ENCODE data around the gene UBE2H.
A peak's percentile ranks its signal among the peaks of the same experiment; 100 is the strongest.
"Not testable (repeated sequence)": the region's sequence is repeated elsewhere in the genome, so short reads cannot be mapped to it uniquely, and the experiment has no call there.

The UBE2H gene

DNA sequence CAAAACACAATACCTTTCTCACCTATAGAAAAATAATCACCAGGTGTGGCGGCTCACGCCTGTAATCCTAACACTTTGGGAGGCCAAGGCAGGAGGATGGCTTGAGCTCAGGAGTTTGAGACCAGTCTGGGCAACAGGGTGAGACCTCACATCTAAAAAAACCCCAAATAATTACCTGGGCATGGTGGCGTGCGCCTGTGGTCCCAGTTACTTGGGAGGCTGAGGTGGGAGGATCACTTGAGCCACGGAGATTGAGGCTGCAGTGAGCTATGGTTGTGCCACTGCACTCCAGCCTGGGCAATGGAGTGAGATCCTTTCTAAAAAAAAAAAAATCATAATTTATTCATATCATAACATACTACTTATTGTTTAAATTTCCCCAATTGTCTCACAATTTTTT, 129.6 kb downstream of the UBE2H start:
- not testable (repeated sequence) for DNase-seq (ENCODE audit: low spot score)

DNA sequence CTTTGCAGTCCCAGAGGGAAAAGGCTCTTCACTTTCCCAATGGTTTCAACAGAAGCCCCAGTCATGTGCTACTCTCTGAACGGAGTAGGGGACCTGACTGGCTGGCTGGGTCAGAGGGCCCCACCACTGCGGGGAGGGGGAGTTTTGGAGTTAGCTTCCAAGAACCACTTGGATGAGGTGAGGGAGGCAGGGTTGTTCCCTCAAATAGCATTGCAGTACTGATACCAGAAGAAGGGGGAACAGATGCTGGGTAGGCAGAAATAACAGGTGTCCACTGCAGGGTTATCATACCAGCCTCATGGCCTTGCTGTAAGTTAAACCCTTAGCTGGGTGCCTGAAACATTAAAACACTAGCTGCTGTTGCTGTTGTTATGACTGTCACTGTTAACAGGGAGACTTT, 131.3 kb downstream of the UBE2H start:
- DNase-seq (ENCODE audit: low spot score) = no peak

DNA sequence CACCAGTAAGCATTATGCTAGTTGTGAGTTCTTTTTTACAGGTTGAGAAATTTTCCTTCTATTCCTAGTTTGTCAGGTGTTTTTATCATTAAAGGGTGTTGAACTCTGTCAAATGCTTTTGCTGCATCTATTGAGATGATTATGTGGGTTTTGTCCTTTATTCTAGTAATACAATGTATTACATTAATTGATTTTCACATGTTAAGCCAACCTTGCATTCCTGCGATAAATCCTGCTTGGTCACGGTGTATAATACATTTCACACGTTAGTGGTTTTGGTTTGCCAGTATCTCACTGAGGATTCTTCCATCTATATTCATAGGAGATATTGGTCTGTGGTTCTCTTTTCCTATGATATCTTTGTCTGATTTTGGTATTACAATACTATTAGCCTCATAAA, 136.0 kb downstream of the UBE2H start:
- DNase-seq (ENCODE audit: low spot score) = no peak

DNA sequence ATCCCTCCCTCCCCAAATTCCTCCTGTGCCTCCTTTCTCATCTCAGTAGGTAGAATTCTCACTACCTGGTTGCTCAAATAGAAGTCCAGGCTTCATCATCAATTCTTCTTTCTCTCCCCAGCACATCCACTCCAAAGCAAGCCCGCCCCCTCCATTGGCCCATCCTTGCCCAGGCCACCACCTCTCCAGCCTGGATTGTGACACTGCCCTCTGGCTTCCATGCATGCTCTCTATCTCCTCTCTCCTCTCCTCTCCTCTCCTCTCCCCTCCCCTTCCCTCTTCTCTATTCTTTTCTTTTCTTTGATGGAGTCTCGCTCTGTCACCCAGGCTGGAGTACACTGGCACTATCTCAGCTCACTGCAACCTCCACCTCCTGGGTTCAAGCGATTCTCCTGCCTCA, 144.9 kb downstream of the UBE2H start:
- no peak for DNase-seq (ENCODE audit: low spot score)

DNA sequence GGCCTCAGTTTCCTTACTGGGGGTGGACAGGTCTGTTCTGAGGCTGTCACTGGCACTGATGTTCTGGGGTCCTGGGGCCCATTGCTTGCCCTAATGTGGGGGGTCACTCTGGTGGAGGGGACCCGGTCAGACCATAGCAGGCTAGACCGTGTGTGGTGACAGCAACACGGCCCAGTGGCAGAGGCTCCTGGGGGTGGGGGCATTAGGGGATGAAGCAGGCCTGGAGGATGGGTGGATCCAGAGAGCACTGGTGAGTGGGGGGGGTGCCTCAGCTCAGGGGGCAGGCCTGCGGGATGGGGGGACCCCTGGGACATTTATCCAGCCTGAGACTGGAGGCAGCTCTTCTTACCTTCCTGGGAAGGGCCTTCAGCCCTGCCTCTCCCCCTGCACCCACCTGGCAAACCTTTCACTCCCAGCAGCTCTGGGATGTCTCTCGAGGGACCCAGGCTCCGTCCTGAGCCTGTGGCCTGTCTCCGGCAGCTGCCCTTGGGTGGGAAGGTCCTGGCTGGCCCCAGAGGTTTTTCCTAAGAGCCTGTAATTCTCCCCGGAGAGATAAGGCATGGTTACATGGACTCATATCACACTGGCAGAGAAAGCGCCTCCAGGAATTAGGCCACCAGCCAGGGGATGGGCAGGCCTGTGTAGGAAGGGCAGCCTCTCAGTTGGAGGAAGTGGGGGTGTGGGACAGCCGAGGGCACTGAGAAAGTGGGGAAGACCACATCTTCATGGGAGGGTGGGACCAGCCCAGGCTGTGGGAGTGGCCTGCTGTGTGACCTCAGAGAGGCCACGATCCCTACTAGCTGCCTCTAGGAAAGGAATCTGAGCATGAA, 147.7 kb downstream of the UBE2H start:
- DNase-seq (ENCODE audit: low spot score) = no peak

DNA sequence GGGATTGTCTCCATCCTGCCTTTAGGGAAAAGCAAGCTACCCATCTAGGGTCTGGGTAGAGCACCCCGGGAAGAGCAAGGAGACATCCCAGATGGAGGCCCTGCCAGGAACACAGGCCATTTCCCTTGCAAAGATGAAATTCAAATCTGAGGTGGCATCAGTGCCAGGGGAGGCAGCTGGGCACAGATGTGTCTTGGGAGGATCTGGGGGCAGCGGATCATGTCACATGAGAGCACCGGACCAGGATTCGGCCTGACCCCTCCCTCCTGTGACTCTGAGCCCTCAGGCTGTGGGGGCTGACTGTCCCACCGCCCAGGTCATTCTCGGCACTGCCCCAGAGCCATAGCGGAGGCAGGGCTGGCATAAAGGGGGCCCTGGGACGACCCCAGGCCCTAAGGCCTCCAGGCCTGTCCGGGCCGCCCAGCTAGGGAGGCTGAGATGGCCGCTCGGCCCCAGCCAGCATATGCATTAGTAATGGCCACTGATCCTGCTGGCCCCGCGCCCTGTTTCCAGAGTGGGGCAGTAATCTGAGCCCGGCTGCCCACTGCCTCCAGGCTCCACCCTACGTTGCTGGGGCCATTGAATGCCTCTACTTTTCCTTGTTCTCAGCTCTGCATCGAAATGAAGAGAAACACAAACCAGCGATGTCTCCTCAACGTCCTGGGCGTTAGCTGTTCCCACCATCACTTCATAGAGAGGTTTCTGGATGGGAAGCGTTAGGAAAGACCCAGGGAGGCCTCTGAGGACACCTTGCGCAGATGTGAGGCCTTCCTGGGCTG, 148.5 kb downstream of the UBE2H start:
- DNase-seq (ENCODE audit: low spot score) = no peak

DNA sequence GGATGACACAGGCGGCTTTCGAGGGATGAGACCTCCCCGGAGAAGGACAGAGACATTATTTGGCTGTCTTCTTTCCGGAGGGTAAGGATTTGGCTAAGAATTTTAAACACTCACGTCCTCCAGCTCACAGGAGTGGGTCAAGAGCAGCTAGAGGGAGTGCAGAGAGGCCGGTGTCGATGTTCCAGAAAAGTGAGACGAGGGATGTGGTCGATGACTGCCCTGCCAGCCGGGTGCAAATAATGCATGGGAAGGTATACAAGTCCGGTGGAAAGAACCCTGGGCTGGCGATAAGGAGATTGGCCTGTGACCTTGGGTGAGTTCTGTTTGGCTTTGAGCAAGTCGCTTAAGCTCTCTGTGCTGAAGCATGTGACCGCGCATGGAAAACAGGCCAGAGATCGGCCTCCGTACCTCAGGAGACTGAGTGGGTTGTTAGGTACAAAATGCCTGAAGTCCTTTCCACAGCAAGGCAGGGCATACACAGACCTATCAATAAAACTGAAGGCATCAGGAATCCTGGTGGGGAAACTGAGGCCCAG, 149.1 kb downstream of the UBE2H start:
- no peak for DNase-seq (ENCODE audit: low spot score)

DNA sequence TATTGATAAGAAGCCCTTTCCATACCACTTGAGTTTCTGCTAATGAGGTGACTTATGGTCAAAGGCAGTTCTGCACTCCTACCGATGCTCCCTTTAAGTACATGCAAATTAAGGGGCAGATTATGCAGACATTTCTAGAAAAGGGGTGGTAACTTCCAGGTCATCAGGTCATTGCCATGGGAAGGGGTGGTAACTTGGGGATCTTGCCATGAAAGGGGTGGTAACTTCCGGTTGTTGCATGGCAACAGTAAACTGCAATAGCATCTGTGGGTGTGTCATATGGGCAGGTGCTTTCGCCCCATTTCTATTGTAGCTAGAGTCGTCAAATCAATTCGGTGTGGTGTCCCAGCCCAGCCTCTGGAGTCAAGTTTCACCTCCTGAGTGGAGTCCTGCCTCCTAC, 150.9 kb downstream of the UBE2H start:
- DNase-seq (ENCODE audit: low spot score) = no peak

DNA sequence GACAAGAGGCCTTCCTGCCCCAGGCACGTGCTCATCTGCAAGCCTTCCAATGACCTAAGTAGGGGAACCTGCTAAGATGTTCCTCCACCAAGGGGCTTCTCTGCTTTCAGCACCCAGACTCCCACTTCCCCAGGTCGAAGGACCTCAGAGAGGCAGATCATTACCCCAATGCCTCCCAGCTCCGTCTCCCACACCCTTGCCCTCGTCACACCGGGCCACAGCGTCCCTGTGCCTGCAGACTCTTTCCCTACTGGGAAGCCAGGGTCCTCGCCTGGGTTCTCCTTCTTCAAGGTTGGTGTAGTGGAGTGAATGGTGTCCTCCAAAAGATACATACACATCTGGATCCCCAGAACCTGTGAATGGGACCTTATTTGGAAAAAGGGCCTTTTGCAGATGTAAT, 151.9 kb downstream of the UBE2H start:
- no peak for DNase-seq (ENCODE audit: low spot score)

DNA sequence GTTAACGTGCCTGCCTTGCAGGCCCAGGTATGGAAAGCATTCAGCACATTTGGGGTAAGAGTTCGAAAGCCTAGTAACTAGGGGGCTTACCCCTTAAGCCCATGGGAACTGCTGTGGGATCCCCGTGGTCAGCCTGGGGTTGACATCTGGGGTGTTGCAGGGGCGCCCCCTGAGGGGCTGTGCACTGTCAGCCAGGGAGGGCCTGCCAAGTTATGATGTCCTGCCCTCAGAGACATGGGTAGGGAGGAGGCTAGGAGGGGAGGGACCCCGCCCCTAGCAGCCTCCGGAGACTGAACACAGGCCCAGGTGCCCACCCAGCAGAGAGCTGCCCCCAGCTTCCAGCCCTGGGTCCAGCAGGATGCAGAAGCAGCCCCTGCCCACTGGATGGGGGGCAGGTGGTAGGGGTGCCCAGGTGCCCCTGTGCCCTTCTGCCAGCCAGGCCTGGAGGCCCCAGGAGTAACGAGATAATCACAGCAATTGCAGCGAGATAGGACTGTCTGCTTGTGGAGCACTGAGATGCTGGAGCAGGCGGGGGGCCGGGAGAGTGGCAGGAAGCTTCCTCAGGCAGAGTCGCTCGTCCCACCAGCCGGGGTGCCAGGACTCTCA, 153.3 kb downstream of the UBE2H start:
- DNase-seq (ENCODE audit: low spot score) = no peak

DNA sequence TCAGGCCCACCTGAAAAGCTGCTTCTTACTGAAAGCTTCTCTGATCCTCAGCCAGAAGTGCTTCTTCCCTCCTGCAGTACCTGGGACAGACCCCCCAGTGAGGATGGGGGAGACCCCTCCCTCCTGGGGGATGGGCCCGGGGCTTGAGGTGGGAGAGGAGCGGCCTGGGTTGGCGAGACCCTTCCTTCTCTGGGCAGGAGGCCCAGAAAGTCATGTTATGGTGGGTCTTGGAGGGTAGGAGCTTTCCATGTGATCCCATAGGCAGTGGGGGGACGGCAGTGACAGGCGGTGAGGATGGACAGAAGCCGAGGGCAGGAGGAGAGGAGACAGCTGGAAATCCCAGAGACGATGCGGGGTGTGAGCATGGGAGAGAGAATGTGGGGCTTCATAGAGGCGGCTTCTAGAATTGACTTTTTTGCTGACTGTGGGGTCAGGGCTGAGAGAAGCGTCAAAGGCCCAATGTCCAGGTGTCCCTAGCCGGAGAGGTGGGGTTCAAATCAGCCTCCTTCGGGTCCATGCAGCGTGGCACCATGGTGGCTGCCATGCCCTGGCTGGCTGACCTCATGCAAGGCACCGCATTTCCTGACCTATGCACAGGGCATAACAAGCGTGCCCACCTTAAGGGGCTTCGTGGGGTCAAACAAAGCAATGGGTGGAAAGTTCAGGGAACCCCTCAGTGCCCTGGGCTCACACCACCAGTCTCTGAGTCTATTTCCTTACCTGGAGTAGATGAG, 154.0 kb downstream of the UBE2H start:
- no peak for DNase-seq (ENCODE audit: low spot score)

DNA sequence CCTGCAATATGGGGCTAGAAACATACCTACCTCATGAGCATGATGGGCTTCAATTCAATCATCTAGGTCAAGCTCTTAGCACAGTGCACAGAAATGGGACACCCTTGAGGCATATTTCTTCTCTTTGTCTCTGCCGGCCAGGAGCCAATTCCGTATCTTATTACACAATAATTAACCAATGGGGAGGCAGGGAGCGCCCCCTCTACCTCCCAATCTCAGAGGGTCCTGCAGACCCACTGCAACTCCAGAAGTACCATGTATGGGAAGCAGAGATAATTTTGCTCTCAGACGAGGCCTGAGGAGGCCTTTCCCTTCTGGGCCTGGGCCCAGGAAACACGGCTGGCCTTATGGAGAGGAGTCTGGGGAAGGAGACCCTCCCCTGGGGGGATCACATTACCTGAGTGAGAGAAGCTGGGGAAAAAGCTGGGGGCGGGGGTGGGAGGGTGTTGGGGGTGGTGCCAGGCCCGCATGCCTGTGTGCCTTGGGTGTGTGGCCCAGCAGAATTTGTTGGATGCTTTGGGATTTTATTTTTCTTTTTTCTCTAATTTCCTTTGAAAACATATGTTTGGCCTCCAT, 155.5 kb downstream of the UBE2H start:
- DNase-seq (ENCODE audit: low spot score) = peak; percentile 62

DNA sequence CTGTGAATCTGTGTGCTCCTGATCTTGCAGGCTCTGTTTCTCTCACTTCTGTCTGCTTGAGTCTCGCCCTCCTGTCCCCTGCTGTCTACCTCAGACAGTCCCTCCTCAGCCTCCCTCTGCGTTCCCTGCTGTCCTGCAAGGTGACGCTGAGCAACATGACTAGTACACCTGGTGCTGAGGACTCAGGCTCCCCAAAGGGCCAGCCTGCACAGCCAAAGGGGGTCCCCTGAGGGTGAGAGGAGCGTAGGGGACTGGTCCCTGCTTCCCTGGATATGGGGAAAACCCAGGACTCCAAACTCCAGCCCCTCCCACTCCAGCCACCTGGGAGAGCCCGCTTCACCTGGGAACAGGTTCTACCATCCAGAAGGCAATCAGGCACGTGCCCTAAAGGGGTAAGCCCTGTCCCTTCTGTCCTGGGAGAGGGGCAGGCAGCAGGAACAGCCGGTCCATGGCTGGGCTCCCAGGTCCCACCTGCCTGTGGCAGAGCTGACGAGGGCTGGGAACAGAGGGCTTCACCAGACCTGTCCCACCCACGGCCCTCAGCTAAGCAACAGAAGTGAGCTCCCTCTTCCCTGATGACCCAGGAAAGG, 156.5 kb downstream of the UBE2H start:
- peak; percentile 36 for DNase-seq (ENCODE audit: low spot score)

DNA sequence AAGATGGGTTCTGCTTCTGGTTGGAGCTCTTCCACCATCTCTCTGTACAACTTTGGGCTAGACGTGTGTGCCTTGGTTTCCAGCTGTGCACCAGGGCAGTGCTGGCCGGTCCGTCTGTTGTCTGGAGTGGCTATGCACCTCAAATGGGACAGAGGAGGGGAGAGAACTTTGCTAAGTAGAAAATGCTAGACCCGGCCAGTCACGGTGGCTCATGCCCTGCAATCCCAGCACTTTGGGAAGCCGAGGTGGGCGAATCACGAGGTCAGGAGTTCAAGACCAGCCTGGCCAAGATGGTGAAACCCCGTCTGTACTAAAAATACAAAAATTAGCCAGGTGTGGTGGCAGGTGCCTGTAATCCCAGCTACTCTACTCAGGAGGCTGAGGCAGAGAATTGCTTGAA, 158.3 kb downstream of the UBE2H start:
- DNase-seq (ENCODE audit: low spot score) = not testable (repeated sequence)

DNA sequence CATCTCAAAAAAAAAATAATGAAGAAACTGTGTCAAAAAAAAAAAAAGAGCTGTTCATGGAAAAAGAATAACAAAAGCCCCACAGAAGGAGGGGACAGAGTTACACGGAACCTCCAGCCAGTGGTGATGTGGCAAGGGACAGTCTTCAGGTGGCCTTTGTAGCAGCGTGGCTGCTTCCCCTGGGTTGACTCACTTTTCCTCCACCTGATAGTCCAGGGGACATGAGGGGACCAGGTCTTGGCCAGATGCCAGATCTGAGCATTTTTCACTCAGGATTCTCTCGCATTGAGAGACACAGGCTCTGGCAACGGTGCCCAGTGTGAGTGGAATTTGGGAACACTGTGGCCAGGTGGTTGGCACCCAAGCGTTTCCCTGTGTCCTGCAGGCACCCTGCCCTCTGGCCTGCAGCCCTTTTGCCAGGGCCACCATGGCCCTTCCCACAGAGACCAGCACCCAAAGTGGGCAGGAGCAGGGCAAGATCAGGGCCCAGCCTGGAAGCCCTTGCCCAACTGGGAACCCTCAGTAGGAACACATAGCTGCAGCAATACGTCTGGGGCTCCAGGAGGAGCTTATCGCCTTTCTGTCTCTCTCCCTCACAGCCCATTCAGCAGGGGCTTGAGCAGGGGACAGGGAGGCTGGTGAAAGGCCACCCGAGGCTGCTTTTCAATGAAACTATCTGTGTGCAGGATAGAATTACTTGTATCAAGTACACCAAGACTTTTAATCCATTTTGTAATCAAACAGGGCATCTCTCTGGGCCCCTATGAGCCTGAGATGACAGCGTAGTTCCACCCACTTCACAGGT, 159.1 kb downstream of the UBE2H start:
- peak; percentile 8 for DNase-seq (ENCODE audit: low spot score)

DNA sequence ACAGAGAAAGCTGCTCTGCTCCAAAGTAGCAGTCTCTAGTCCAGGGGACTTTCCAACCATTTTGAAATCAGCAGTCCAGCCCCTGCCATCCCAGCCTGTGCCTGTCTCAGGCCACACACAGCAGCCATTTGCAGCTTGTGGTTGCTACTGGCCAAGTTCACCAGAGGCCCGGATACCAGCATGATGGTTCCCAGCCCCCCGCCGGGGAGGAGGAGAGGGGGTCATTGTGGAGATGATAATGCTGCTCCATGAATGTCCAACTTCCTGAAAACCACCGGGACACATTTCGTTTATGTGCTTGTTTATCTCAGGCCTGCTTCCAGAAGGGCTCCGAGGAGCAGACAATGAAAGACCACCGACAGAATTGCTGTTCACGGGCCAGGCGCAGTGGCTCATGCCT, 160.0 kb downstream of the UBE2H start:
- DNase-seq (ENCODE audit: low spot score) = no peak

DNA sequence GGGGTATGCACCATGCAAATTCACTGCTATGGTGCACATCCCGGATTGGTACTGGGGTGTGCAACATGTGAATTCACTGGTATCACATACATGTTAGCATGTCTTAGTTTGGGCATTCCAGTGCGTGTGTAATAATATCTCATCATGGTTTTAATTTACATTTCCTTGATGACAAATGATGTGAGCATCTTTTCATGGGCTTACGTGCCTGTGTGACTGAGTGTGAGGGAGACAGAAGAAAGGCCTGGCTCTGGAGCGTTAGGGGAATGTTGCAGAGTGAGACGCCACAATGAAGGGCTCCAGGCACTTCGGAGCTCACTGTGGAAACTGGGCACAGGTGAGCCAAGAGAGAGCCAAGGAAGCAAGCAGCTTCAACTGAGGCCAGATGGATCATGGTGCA, 162.6 kb downstream of the UBE2H start:
- DNase-seq (ENCODE audit: low spot score) = no peak

DNA sequence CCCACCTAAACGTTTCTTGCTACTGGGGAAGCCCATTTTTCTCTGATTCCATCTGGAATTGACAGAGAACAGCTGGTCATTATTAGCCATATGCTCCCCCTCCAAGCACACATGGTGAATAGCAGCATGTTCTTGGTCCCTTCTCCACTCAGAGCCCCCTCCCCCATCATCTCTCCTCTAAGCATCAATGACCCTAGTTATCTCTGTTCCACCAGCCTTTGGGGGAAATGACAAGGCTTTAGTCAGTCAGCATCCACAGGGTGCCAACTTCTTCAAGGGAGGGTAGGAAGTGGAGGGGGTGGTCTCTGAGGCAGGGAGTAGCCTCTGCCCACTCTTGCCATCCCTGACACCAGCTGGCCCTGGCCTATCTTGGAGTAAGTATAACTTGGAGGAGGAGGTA, 163.1 kb downstream of the UBE2H start:
- no peak for DNase-seq (ENCODE audit: low spot score)

DNA sequence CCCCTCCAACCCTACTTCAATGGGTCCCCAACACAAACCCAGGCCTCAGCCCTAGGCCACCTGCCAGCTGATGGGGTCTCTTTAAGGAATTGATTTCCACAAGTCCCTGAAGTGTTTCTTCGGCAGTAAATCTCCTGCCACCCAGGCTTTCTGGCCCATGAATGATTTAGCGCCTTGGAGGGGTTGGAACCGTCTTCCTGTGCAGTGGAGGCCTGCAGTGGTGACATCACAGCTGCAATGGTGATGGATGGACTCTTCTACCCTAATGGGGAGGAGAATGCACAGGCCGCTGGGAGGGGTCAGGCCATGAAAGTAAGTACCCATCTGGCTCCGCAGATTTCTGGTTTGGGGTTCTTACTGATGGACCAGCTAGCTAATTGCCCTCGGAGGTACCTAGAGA, 163.8 kb downstream of the UBE2H start:
- no peak for DNase-seq (ENCODE audit: low spot score)

DNA sequence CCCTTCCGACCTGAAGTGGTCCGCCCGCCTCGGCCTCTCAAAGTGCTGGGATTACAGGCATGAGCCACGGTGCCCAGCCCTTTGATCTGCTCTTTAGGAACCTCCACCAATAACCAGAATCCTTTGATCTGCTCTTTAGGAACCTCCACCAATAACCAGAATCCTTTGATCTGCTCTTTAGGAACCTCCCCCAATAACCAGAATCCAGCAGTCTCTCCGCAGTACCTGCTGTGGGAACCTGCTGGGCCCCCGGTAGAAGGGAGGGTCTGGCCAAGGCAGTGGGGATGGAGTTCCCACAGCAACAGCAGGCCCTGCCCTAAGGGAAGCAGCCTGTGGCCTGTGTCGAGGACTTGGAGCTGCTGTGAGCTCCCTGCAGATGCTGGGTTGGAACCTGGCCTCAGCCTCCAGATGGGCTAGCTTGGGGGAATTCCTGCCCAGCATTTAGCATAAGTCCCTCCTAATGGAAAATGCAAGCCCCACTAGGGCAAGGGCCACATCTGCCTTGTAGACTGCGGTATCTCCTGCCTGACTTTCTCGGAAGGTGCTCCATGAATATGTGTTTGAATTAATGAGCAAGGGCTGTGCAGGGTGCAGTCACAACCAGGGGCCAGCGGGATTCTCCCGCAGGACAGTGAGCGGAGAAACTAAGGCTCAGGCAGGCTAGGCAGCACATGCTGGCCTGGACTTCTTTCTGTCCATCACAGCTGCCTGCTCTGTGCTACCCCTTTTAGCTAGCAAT, 165.8 kb downstream of the UBE2H start:
- no peak for DNase-seq (ENCODE audit: low spot score)

All from left forelimb (tissue), 1 donor.